Activated CD8-positive, alpha-beta T cell treated with anti-CD3 and anti-CD28 coated beads, Interleukin-2, amount 10 ng/mL, durations not matched to agents 7 days and 5 days (primary cell): ENCODE measurements around the gene CACNG3. TPM values are rescaled to one million over a fixed set of nuclear protein-coding genes. Genes with fewer than 3 reads are reported as not detected.

Source experiments
- ATAC-seq: fragments of 150-1000 bp; cut with Tn5 transposase; one replicate; pipeline ENCODE4 v1.10.0; 2021; ENCODE audit warnings: moderate library complexity
- CTCF ChIA-PET: fragments of 350-600 bp; sonication (Branson Sonifier 250); formaldehyde crosslinking; loops from one replicate; lab custom pipeline; 2021; ENCODE audit warnings: antibody characterized with exemption; lab: Charles Lee
- POLR2A ChIA-PET: fragments of 350-600 bp; sonication (Branson Sonifier 250); formaldehyde crosslinking; loops from one replicate; lab custom pipeline; 2021; ENCODE audit warnings: antibody characterized with exemption; lab: Charles Lee
- DNase-seq: peaks from one replicate; pipeline ENCODE4 v3.0.0-alpha.2; 2020
- H3K27ac Mint-ChIP-seq: one replicate; pipeline ENCODE4 v1.8.0; 2021; ENCODE audit warnings: mild to moderate bottlenecking, mixed read lengths
- H3K27me3 Mint-ChIP-seq: one replicate; pipeline ENCODE4 v1.8.0; 2021; ENCODE audit warnings: low read depth, mixed read lengths
- H3K36me3 Mint-ChIP-seq: one replicate; pipeline ENCODE4 v1.8.0; 2021; ENCODE audit warnings: low read depth, mixed read lengths
- H3K4me1 Mint-ChIP-seq: one replicate; pipeline ENCODE4 v1.8.0; 2021; ENCODE audit warnings: low read depth, mixed read lengths
- H3K4me3 Mint-ChIP-seq: one replicate; pipeline ENCODE4 v1.8.0; 2021; ENCODE audit warnings: mild to moderate bottlenecking, mixed read lengths
- H3K9me3 Mint-ChIP-seq: one replicate; pipeline ENCODE4 v1.8.0; 2022; ENCODE audit warnings: mixed read lengths; ENCODE audit not compliant: insufficient read depth
- total RNA-seq, 2 experiments: library from RNA; stranded (reverse); gene quantifications; one replicate each; pipeline ENCODE4 v1.2.3, GENCODE V29; 2021

CACNG3 gene
- total RNA-seq, 2 experiments from 2014 or later, result not detected

GRCh38 chr16:24344784-24345183 lies 88.6 kb downstream of the CACNG3 start:
- Mint-ChIP-seq H3K27me3 (no peaks in the 10 kb centered on the region), H3K4me3 (no peak overlapping the region), H3K27ac (no peak overlapping the region), H3K9me3 (no peaks in the 10 kb centered on the region), H3K36me3 (no peaks in the 10 kb centered on the region), H3K4me1 (peaks cover 10% of the 10 kb centered on the region)
- ChIA-PET POLR2A (no interaction called here), CTCF (no interaction called here)
- ATAC-seq (no peak), DNase-seq (no peak)

GRCh38 chr16:24345704-24346103 lies 89.6 kb downstream of the CACNG3 start:
- no peaks in the 10 kb centered on the region for H3K36me3 Mint-ChIP-seq
- H3K27ac Mint-ChIP-seq, result no peak overlapping the region

GRCh38 chr16:24346734-24347133 lies 90.6 kb downstream of the CACNG3 start:
- POLR2A ChIA-PET, result no interaction called here
- peaks cover 10% of the 10 kb centered on the region for H3K4me1 Mint-ChIP-seq
- H3K4me3 Mint-ChIP-seq, result no peak overlapping the region
- no peaks in the 10 kb centered on the region for H3K36me3 Mint-ChIP-seq
- H3K27me3 Mint-ChIP-seq, result no peaks in the 10 kb centered on the region
- ATAC-seq (no peak), DNase-seq (no peak)
- CTCF ChIA-PET, result interaction anchor here (0.6 kb wide), 1 partner anchor 60 kb away, joined by 4 read pairs; no protein-coding TSS in a partner anchor
- no peak overlapping the region for H3K27ac Mint-ChIP-seq
- no peaks in the 10 kb centered on the region for H3K9me3 Mint-ChIP-seq

More at GRCh38 chr16:24345704-24346103, 89.6 kb downstream of the CACNG3 start:
- H3K4me1 Mint-ChIP-seq, result peaks cover 10% of the 10 kb centered on the region
- no peak overlapping the region for H3K4me3 Mint-ChIP-seq
- ChIA-PET CTCF (no interaction called here), POLR2A (no interaction called here)
- DNase-seq (no peak), ATAC-seq (no peak)
- no peaks in the 10 kb centered on the region for H3K9me3 Mint-ChIP-seq
- H3K27me3 Mint-ChIP-seq, result no peaks in the 10 kb centered on the region

GRCh38 chr16:24347556-24347955 lies 91.4 kb downstream of the CACNG3 start:
- Mint-ChIP-seq H3K9me3 (no peaks in the 10 kb centered on the region), H3K27ac (no peak overlapping the region), H3K4me1 (peaks cover 10% of the 10 kb centered on the region)

GRCh38 chr16:24348545-24349290 lies 92.6 kb downstream of the CACNG3 start:
- Mint-ChIP-seq H3K27me3 (no peaks in the 10 kb centered on the region), H3K4me3 (no peak overlapping the region), H3K9me3 (no peaks in the 10 kb centered on the region), H3K4me1 (peaks cover 10% of the 10 kb centered on the region), H3K36me3 (no peaks in the 10 kb centered on the region), H3K27ac (no peak overlapping the region)
- ChIA-PET POLR2A (no interaction called here), CTCF (no interaction called here)
- ATAC-seq (no peak), DNase-seq (no peak)

More at GRCh38 chr16:24347556-24347955, 91.4 kb downstream of the CACNG3 start:
- ChIA-PET CTCF (no interaction called here), POLR2A (no interaction called here)
- no peaks in the 10 kb centered on the region for H3K36me3 Mint-ChIP-seq
- no peak for DNase-seq
- H3K4me3 Mint-ChIP-seq, result no peak overlapping the region
- no peaks in the 10 kb centered on the region for H3K27me3 Mint-ChIP-seq
- ATAC-seq, result no peak

- POLR2A ChIA-PET, result no interaction called here
- DNase-seq, result no peak
- Mint-ChIP-seq H3K9me3 (no peaks in the 10 kb centered on the region), H3K4me3 (no peak overlapping the region), H3K36me3 (no peaks in the 10 kb centered on the region), H3K27me3 (no peaks in the 10 kb centered on the region), H3K27ac (no peak overlapping the region), H3K4me1 (peaks cover 10% of the 10 kb centered on the region)
- CTCF ChIA-PET, result no interaction called here
- no peak for ATAC-seq
Measured at GRCh38 chr16:24349320-24349719, 93.2 kb downstream of the CACNG3 start.

- no peak overlapping the region for H3K4me3 Mint-ChIP-seq
- POLR2A ChIA-PET, result no interaction called here
Measured at GRCh38 chr16:24352746-24353145, 96.6 kb downstream of the CACNG3 start.

GRCh38 chr16:24353622-24354021 lies 97.5 kb downstream of the CACNG3 start:
- no peaks in the 10 kb centered on the region for H3K9me3 Mint-ChIP-seq
- no peaks in the 10 kb centered on the region for H3K4me1 Mint-ChIP-seq
- no peaks in the 10 kb centered on the region for H3K27me3 Mint-ChIP-seq
- no peak for DNase-seq
- H3K36me3 Mint-ChIP-seq, result no peaks in the 10 kb centered on the region
- CTCF ChIA-PET, result no interaction called here
- H3K27ac Mint-ChIP-seq, result no peak overlapping the region
- POLR2A ChIA-PET, result no interaction called here
- no peak overlapping the region for H3K4me3 Mint-ChIP-seq
- ATAC-seq, result no peak

More at GRCh38 chr16:24352746-24353145, 96.6 kb downstream of the CACNG3 start:
- Mint-ChIP-seq H3K27me3 (no peaks in the 10 kb centered on the region), H3K36me3 (no peaks in the 10 kb centered on the region), H3K27ac (no peak overlapping the region), H3K9me3 (no peaks in the 10 kb centered on the region), H3K4me1 (peaks cover 3% of the 10 kb centered on the region)
- ATAC-seq (no peak), DNase-seq (no peak)
- CTCF ChIA-PET, result no interaction called here

GRCh38 chr16:24357511-24357910 lies 101.4 kb downstream of the CACNG3 start:
- no peak overlapping the region for H3K27ac Mint-ChIP-seq
- H3K27me3 Mint-ChIP-seq, result no peaks in the 10 kb centered on the region
- H3K9me3 Mint-ChIP-seq, result no peaks in the 10 kb centered on the region
- DNase-seq (no peak), ATAC-seq (no peak)
- ChIA-PET CTCF (no interaction called here), POLR2A (no interaction called here)
- H3K4me1 Mint-ChIP-seq, result no peaks in the 10 kb centered on the region
- H3K36me3 Mint-ChIP-seq, result no peaks in the 10 kb centered on the region
- H3K4me3 Mint-ChIP-seq, result no peak overlapping the region

GRCh38 chr16:24358117-24358516 lies 102.0 kb downstream of the CACNG3 start:
- H3K36me3 Mint-ChIP-seq, result no peaks in the 10 kb centered on the region

GRCh38 chr16:24359490-24359889 lies 103.4 kb downstream of the CACNG3 start:
- CTCF ChIA-PET, result no interaction called here
- no peak for ATAC-seq

More at GRCh38 chr16:24358117-24358516, 102.0 kb downstream of the CACNG3 start:
- ChIA-PET POLR2A (no interaction called here), CTCF (no interaction called here)
- Mint-ChIP-seq H3K9me3 (no peaks in the 10 kb centered on the region), H3K27ac (no peak overlapping the region), H3K4me3 (no peak overlapping the region), H3K4me1 (no peaks in the 10 kb centered on the region), H3K27me3 (no peaks in the 10 kb centered on the region)
- DNase-seq (no peak), ATAC-seq (no peak)

GRCh38 chr16:24360936-24361335 lies 104.8 kb downstream of the CACNG3 start:
- CTCF ChIA-PET, result no interaction called here
- ATAC-seq (no peak), DNase-seq (no peak)
- no peaks in the 10 kb centered on the region for H3K27me3 Mint-ChIP-seq
- H3K27ac Mint-ChIP-seq, result no peak overlapping the region
- no peaks in the 10 kb centered on the region for H3K4me1 Mint-ChIP-seq
- H3K4me3 Mint-ChIP-seq, result no peak overlapping the region
- POLR2A ChIA-PET, result no interaction called here
- H3K36me3 Mint-ChIP-seq, result no peaks in the 10 kb centered on the region
- H3K9me3 Mint-ChIP-seq, result no peaks in the 10 kb centered on the region

More at GRCh38 chr16:24359490-24359889, 103.4 kb downstream of the CACNG3 start:
- Mint-ChIP-seq H3K27me3 (no peaks in the 10 kb centered on the region), H3K27ac (no peak overlapping the region), H3K36me3 (no peaks in the 10 kb centered on the region), H3K4me1 (no peaks in the 10 kb centered on the region), H3K9me3 (no peaks in the 10 kb centered on the region), H3K4me3 (no peak overlapping the region)
- DNase-seq, result no peak
- POLR2A ChIA-PET, result no interaction called here
